Loucy (cell line): ENCODE data around the gene SYPL1.

Experiments used
- CTCF ChIP-seq: fragments of 200-600 bp; sonication (generic); conservative IDR thresholded peaks from 2 replicates; pipeline ENCODE4 v1.5.1; 2014; ENCODE audit warnings: mild to moderate bottlenecking, antibody characterized with exemption, low read length
- EZH2phosphoT487 ChIP-seq: fragments of 200-600 bp; IDR thresholded peaks from 2 replicates; pipeline ENCODE4 v1.6.1; 2018; ENCODE audit warnings: antibody characterized with exemption, mild to moderate bottlenecking, moderate library complexity, borderline replicate concordance

GRCh38 chr7:106082087-106082854 lies 29.8 kb downstream of the SYPL1 start:
- no peak for TF ChIP-seq EZH2phosphoT487
- TF ChIP-seq CTCF = no peak
